SK-N-SH treated with all-trans-retinoic acid at 6 μM for 48 hours (cell line): ENCODE data around the gene GTF2H2.
"Not testable (repeated sequence)": the region's sequence is repeated elsewhere in the genome, so short reads cannot be mapped to it uniquely, and the experiment has no call there.

Source experiments
- ATAC-seq: fragments of 200-7000 bp; cut with Tn5 transposase; 3 replicates; pipeline ENCODE4 v1.9.1; 2020; ENCODE audit warnings: mild to moderate bottlenecking, moderate library complexity

The GTF2H2 gene

DNA sequence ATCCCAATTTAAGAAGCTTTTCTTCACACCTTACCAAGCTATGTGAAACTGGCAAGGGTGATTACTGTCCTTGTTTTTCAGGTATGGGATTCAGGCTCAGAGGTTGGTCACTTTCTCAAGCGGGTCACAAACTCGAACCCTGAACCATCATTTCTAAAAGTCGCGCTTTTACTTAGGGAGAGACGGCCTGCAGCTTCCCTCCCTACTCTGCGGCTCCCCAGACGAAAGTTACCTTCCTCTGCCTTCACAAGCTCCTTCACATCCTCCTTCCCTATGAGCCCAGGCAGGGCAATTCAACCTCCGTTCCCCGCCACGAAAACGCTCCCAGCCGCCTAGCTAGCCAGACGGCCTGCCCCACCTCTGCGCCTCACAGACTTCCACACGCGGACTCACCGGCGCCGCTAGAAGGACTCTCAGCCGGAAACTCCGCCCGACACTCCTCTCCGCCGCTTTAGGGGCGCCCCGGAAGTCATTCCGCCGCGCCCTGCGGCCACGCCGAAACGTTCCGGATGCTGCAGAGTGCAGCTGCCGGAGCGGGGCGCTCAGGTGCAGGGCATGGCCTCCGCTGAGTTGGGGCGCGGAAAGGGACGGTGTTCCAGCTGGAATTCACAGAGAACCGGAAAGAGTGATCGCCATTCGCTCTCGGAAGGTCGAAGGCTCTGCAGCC lies at the start of gene GTF2H2:
TSS of gene GTF2H2 (minus strand) at position 415 of the 667 bp plus-strand sequence. CDS start 4,913 bp downstream, outside the sequence.
- ATAC-seq, result peak; percentile 99

- ATAC-seq, result not testable (repeated sequence)
Observed at GRCh38 chr5:71109730-71110275, 42.3 kb upstream of the GTF2H2 start.

DNA sequence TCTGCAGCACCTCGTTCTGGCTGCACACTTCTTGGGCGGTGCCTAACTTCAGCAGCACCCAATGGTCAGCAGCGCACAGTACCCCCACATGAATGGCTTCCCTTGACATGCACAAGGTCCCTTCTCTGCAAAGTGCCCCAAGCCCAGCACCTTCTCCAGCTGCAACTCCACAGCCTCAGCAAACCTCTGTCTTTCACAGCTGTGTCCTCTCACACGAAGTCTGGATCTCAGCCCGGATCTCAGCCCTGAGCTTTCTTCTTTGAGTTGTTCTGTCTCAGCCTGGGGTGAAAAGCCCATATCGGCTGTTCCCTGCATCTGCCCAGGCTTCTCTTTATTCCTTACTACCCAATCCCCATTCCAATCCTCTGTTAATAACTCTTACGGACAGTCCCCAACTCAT lies 32.5 kb upstream of the GTF2H2 start:
- ATAC-seq, result not testable (repeated sequence)

GRCh38 chr5:71097930-71098203 lies 30.4 kb upstream of the GTF2H2 start:
- ATAC-seq, result not testable (repeated sequence)

- not testable (repeated sequence) for ATAC-seq
Observed at GRCh38 chr5:71097173-71097929, 29.9 kb upstream of the GTF2H2 start.

- ATAC-seq, result not testable (repeated sequence)
Observed at GRCh38 chr5:71089773-71090172, 22.3 kb upstream of the GTF2H2 start.

DNA sequence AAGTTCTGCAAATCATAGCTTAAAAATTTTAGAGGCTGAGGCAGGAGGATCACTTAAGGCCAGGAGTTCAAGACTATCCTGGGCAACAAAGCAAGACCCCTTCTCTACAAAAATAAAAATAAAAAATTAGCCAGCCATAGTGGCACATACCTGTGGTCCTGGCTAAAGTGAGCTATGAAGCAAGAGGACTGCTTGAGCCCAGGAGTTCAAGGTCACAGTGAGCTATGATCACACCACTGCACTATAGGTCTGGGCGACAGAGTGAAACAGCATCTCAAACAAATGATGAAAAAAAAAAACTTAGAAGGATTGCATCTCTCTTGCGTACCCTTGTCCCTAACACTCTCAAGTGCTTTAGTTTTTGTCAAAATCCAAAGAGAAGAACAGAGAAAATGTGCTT lies 21.3 kb upstream of the GTF2H2 start:
- ATAC-seq, result not testable (repeated sequence)

DNA sequence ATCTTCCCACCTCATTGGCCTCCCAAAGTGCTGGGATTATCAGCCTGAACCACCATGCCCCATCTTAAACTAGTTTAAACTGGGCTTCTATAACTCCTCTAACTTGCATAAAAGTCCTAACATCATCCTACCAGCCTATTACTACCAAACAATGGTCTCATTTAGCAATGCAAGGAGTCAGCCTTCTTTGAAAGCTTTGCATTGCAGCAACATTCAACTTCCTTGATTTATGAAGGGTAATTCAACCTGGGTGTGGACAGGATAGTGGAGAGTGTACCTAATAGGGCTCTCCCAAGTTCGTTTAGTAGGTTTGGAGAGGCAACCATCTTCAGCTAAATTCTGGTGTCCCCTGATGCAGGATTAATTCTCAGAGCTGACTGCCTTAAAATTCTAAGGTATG lies 18.7 kb upstream of the GTF2H2 start:
- not testable (repeated sequence) for ATAC-seq

- not testable (repeated sequence) for ATAC-seq
Observed at GRCh38 chr5:71084280-71085063, 17.0 kb upstream of the GTF2H2 start.

GRCh38 chr5:71082898-71083297 lies 15.4 kb upstream of the GTF2H2 start:
- not testable (repeated sequence) for ATAC-seq

- not testable (repeated sequence) for ATAC-seq
Observed at GRCh38 chr5:71082340-71082739, 14.9 kb upstream of the GTF2H2 start.

DNA sequence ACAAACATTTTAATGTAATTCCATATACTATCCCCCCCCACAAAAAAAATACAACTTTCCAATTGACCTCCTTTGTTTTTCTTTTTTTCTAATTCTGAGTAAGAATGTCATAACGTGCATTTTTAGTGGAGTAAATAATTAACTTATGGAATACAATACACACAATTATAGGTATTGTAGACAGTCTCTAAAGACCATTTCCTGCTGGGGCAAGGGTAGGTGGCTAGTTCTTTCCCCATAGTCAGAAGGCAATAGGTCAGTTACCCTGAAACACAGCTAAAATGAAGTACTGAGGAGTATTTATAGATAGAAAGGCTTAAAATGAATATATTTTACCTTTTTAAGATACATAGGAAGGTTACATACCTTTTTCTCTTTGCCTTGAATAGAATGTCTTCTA lies 6.2 kb downstream of the GTF2H2 start:
- not testable (repeated sequence) for ATAC-seq

DNA sequence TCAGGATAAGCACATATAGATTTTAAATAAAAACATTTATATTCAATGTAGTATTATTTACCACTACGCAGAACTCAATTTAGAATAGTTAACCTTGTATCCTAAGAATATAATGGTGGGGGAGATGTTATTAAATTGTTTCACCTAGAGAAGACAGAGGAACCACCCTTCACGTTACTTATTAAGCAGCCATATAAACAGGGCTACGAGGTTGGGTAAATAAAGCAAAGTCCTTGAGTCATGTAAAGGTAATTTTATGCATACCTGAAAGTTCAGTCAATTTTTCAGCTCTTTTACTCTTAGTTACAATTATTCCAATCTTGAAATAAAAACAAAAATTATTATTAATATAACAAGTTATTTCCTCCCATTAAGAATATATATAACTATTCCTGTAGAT lies 8.1 kb downstream of the GTF2H2 start:
- not testable (repeated sequence) for ATAC-seq

- ATAC-seq, result not testable (repeated sequence)
Observed at GRCh38 chr5:71044808-71045207, 22.7 kb downstream of the GTF2H2 start.

GRCh38 chr5:71044128-71044527 lies 23.3 kb downstream of the GTF2H2 start:
- not testable (repeated sequence) for ATAC-seq

DNA sequence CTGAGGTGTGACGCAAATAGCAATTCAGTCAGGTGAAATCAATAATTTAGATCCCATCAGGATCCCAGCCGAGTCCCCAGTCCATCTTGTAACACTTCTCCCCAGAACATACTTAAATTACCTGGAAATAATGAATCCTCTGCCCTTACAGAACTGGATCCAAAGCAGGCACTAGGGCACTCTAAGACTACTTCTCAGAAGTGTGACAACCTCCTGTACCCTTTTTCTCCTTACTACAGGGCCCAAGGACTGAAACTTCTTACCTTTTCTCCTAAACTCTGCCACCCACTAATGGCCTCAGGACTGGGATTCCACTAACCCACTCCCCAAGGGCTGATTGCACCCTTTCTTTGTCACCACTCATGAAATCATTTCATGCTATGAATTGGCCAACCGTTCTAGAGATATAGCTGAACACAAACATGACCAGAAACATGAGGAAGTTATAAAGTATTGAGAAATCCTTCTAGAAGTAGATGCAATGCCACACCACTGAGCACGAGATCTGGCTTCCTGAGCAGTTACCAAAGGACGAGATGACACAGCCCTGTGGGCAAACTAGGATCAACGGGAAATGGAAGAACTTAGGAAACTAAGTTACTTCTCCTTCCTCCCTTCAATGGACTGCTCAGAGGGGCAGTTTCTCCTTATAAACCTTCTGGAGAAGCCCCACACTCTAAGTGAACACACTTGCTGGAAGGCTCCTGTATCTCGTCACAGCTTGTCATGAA lies 36.3 kb downstream of the GTF2H2 start:
- not testable (repeated sequence) for ATAC-seq

- ATAC-seq, result not testable (repeated sequence)
Observed at GRCh38 chr5:71025289-71025953, 42.1 kb downstream of the GTF2H2 start, which contains the start of gene NAIP. Gene NAIP, minus strand, starts transcription at chr5:71025339. Its CDS starts 12,424 bp downstream, at chr5:71012915.

- ATAC-seq, result not testable (repeated sequence)
Observed at GRCh38 chr5:71020643-71021042, 46.8 kb downstream of the GTF2H2 start.

GRCh38 chr5:71018376-71019005 lies 49.0 kb downstream of the GTF2H2 start:
- peak; percentile 63 for ATAC-seq
